IMR-90 (cell line): Measurements from ENCODE around the gene MAP2. TPM values are rescaled to one million over a fixed set of nuclear protein-coding genes. Genes with fewer than 3 reads are reported as not detected.
"Not testable (repeated sequence)": the region's sequence is repeated elsewhere in the genome, so short reads cannot be mapped to it uniquely, and the experiment has no call there.

ENCODE experiments used
- ATAC-seq: fragments of 200-7000 bp; cut with Tn5 transposase; 2 replicates; pipeline ENCODE4 v1.9.1; 2020; ENCODE audit warnings: low read depth, mild to moderate bottlenecking, moderate library complexity
- BruUV-seq: library from RNA; stranded (reverse); fragments of 400-500 nt; replicated peaks from 2 replicates; lab custom pipeline; 2021; lab: Mats Ljungman, UMichigan
- CTCF ChIA-PET: fragments of 300-600 bp; formaldehyde crosslinking; extraction: SDS; loops from one replicate; lab custom pipeline; 2021; ENCODE audit warnings: antibody characterized with exemption; lab: Yijun Ruan, JAX
- POLR2A ChIA-PET: fragments of 300-600 bp; sonication (Branson Sonifier 250); formaldehyde crosslinking; loops from one replicate; lab custom pipeline; 2022; ENCODE audit warnings: antibody characterized with exemption; ENCODE audit not compliant: unreplicated experiment; lab: Charles Lee
- DNase-seq: peaks from one replicate; pipeline ENCODE4 v3.0.0; 2013
- H2AFZ ChIP-seq: replicated peaks from 2 replicates; pipeline ENCODE3; 2013; ENCODE audit warnings: low read length, mild to moderate bottlenecking; ENCODE audit not compliant: poor library complexity
- H2AK5ac ChIP-seq: 2 replicates; pipeline ENCODE4 v1.6.1; 2013; ENCODE audit warnings: low read depth, low read length, inconsistent platforms
- H2AK9ac ChIP-seq: replicated peaks from 2 replicates; pipeline ENCODE3; 2013; ENCODE audit warnings: mild to moderate bottlenecking, low read depth, low read length, moderate library complexity; ENCODE audit not compliant: poor library complexity
- H2BK120ac ChIP-seq: 2 replicates; pipeline ENCODE4 v1.6.1; 2013; ENCODE audit warnings: low read depth, low read length, inconsistent platforms
- H2BK15ac ChIP-seq: 3 replicates; pipeline ENCODE4 v1.6.1; 2013; ENCODE audit warnings: low read depth, low read length, inconsistent platforms
- H2BK20ac ChIP-seq: 2 replicates; pipeline ENCODE4 v1.6.1; 2013; ENCODE audit warnings: low read depth, mild to moderate bottlenecking, inconsistent platforms, low read length, moderate library complexity
- H2BK5ac ChIP-seq: 2 replicates; pipeline ENCODE4 v1.6.1; 2013; ENCODE audit warnings: mild to moderate bottlenecking, low read depth, low read length, inconsistent platforms; ENCODE audit not compliant: poor library complexity, severe bottlenecking
- H3K14ac ChIP-seq: replicated peaks from 2 replicates; pipeline ENCODE4 v1.6.1; 2013; ENCODE audit warnings: low read depth, low read length, inconsistent platforms
- H3K18ac ChIP-seq: 2 replicates; pipeline ENCODE4 v1.6.1; 2013; ENCODE audit warnings: low read depth, low read length, control low read depth
- H3K23ac ChIP-seq: 2 replicates; pipeline ENCODE4 v1.6.1; 2013; ENCODE audit warnings: low read depth, low read length, inconsistent platforms
- H3K27ac ChIP-seq: 2 replicates; pipeline ENCODE4 v1.5.1; 2013; ENCODE audit warnings: mild to moderate bottlenecking, control low read depth, low read length; ENCODE audit not compliant: insufficient read depth
- H3K27me3 ChIP-seq: 2 replicates; pipeline ENCODE4 v1.6.1; 2013; ENCODE audit warnings: low read length; ENCODE audit not compliant: control insufficient read depth, insufficient read depth
- H3K36me3 ChIP-seq: 2 replicates; pipeline ENCODE4 v1.6.1; 2013; ENCODE audit warnings: low read length, mixed read lengths; ENCODE audit not compliant: control insufficient read depth, insufficient read depth
- H3K4ac ChIP-seq: 2 replicates; pipeline ENCODE4 v1.6.1; 2013; ENCODE audit warnings: low read depth, low read length, inconsistent platforms
- H3K4me1 ChIP-seq: 2 replicates; pipeline ENCODE4 v1.6.1; 2013; ENCODE audit warnings: low read length, mixed read lengths; ENCODE audit not compliant: control insufficient read depth, insufficient read depth
- H3K4me2 ChIP-seq: 2 replicates; pipeline ENCODE4 v1.6.1; 2013; ENCODE audit warnings: low read depth, mild to moderate bottlenecking, control low read depth, low read length, moderate library complexity
- H3K4me3 ChIP-seq: 2 replicates; pipeline ENCODE4 v1.5.1; 2013; ENCODE audit warnings: low read depth, mild to moderate bottlenecking, control low read depth, low read length, moderate library complexity; ENCODE audit not compliant: insufficient read depth
- H3K56ac ChIP-seq: 2 replicates; pipeline ENCODE4 v1.6.1; 2013; ENCODE audit warnings: low read length, inconsistent platforms; ENCODE audit not compliant: insufficient read depth; ENCODE audit errors: extremely low read depth
- H3K79me1 ChIP-seq, 2 experiments: 2 replicates each; pipeline ENCODE4 v1.6.1; 2013; ENCODE audit warnings: low read length in 2 of 2, inconsistent platforms in 1 of 2, low read depth in 1 of 2
- H3K9ac ChIP-seq: 2 replicates; pipeline ENCODE4 v1.6.1; 2013; ENCODE audit warnings: low read depth, low read length, control low read depth
- H3K9me1 ChIP-seq: 2 replicates; pipeline ENCODE4 v1.6.1; 2013; ENCODE audit warnings: low read length, inconsistent platforms; ENCODE audit not compliant: insufficient read depth
- H3K9me3 ChIP-seq: 2 replicates; pipeline ENCODE4 v1.6.1; 2013; ENCODE audit warnings: low read length; ENCODE audit not compliant: control insufficient read depth, insufficient read depth
- H4K20me1 ChIP-seq: 2 replicates; pipeline ENCODE4 v1.6.1; 2013; ENCODE audit warnings: low read length, inconsistent platforms; ENCODE audit not compliant: insufficient read depth
- H4K5ac ChIP-seq: 2 replicates; pipeline ENCODE4 v1.6.1; 2013; ENCODE audit warnings: mild to moderate bottlenecking, low read depth, low read length, control low read depth
- H4K8ac ChIP-seq, 2 experiments: 2 replicates each; pipeline ENCODE4 v1.6.1; 2013; ENCODE audit warnings: low read depth in 2 of 2, low read length in 2 of 2, control low read depth in 1 of 2, inconsistent platforms in 1 of 2
- H4K91ac ChIP-seq: 2 replicates; pipeline ENCODE4 v1.6.1; 2013; ENCODE audit warnings: low read depth, low read length, inconsistent platforms; ENCODE audit not compliant: insufficient read depth
- MXI1 ChIP-seq: IDR thresholded peaks from 2 replicates; pipeline ENCODE4 v1.6.1; 2012; ENCODE audit warnings: low read depth, mild to moderate bottlenecking, low read length, moderate library complexity, borderline replicate concordance
- WGBS, 2 experiments: methylation state at CpG; one replicate each; pipeline versions ENCODE4 v1.1.5 to v1.1.7; 2013; ENCODE audit warnings: missing lambda C conversion rate in 2 of 2; ENCODE audit not compliant: insufficient read length in 1 of 2; ENCODE audit errors: extremely low coverage in 2 of 2; 5-methylcytosine and 5-hydroxymethylcytosine counted together
- dilution Hi-C: fragments of 300-500 bp; cut with HindIII; formaldehyde crosslinking; loops from one replicate; pipeline ENCODE4 v1.14.3; 2018; ENCODE audit warnings: low sequenced_read_pairs; ENCODE audit not compliant: unreplicated experiment
- in situ Hi-C: fragments of 300-500 bp; cut with MboI; formaldehyde crosslinking; loops from 3 replicates; pipeline ENCODE4 v1.14.3; 2019; ENCODE audit warnings: low sequenced_read_pairs, inconsistent platforms, mixed read lengths
- intact Hi-C: fragments of 100-400 bp; cut with micrococcal nuclease; formaldehyde crosslinking; loops from 2 replicates; pipeline ENCODE4 v1.10.0; 2022
- polyA plus RNA-seq, 3 experiments: library from polyadenylated mRNA; depleted of rRNA; stranded (reverse); fragments of >200 nt; gene quantifications; 2 replicates each; pipeline ENCODE4 v1.2.3, GENCODE V29; 2012; ENCODE audit warnings: low replicate concordance in 1 of 3
- total RNA-seq: library from RNA; depleted of rRNA; stranded (reverse); fragments of >200 nt; gene quantifications from 2 replicates; pipeline ENCODE4 v1.2.3, GENCODE V29; 2012

The MAP2 gene
- total and polyA plus RNA-seq, 2 of the 4 experiments (the other 2 are of a cell fraction): 0.29 to 0.36 TPM

- no peak for DNase-seq
- Histone ChIP-seq H3K4me1 (no peaks in the 10 kb centered on the region), H3K27me3 (no peaks in the 10 kb centered on the region), H4K8ac (no peak overlapping the region), H2BK120ac (no peak overlapping the region), H3K56ac (no peak overlapping the region), H3K4me2 (no peak overlapping the region), H3K9me1 (no peaks in the 10 kb centered on the region), H3K79me1 (no peaks in the 10 kb centered on the region), H3K27ac (no peak overlapping the region), H3K14ac (no peak overlapping the region), H2AK9ac (no peak overlapping the region), H2BK20ac (no peak overlapping the region), H3K36me3 (no peaks in the 10 kb centered on the region), H2AK5ac (no peak overlapping the region), H3K9me3 (no peaks in the 10 kb centered on the region), H3K9ac (no peak overlapping the region), H4K5ac (no peak overlapping the region), H2AFZ (no peak overlapping the region), H3K23ac (no peak overlapping the region), H4K91ac (no peak overlapping the region), H2BK5ac (no peak overlapping the region), H3K4me3 (no peak overlapping the region), H3K4ac (no peak overlapping the region), H4K20me1 (no peaks in the 10 kb centered on the region), H2BK15ac (no peak overlapping the region), H3K18ac (no peak overlapping the region)
- ChIA-PET CTCF (no interaction called here), POLR2A (no interaction called here)
- no CpG with 5 or more reads among the region's 4 CpGs for WGBS, 2 experiments
- intact Hi-C loops (no loop called here), in situ Hi-C loops (no loop called here), dilution Hi-C loops (no loop called here)
- no peak for TF ChIP-seq MXI1
- ATAC-seq: no peak
- BruUV-seq: no TSS peak
Measured at GRCh38 chr2:209596262-209596661, 172.4 kb downstream of the MAP2 start.

- H3K27ac ChIP-seq, H2BK5ac ChIP-seq, H3K4me1 ChIP-seq, BruUV-seq, H3K4me2 ChIP-seq, H3K79me1 ChIP-seq, H3K4ac ChIP-seq, H2BK20ac ChIP-seq, H3K14ac ChIP-seq, intact Hi-C loops, H2BK15ac ChIP-seq, H3K56ac ChIP-seq, H3K9me3 ChIP-seq, H4K20me1 ChIP-seq, CTCF ChIA-PET, H2AK5ac ChIP-seq, in situ Hi-C loops, dilution Hi-C loops, H3K27me3 ChIP-seq, H2AK9ac ChIP-seq, H3K9ac ChIP-seq, H3K4me3 ChIP-seq, POLR2A ChIA-PET, DNase-seq, H2BK120ac ChIP-seq, H4K5ac ChIP-seq, ATAC-seq, H4K8ac ChIP-seq, H3K36me3 ChIP-seq, H3K23ac ChIP-seq, H3K18ac ChIP-seq, H3K9me1 ChIP-seq, H2AFZ ChIP-seq, H4K91ac ChIP-seq: not testable (repeated sequence)
- no CpG with 5 or more reads among the region's 6 CpGs for WGBS, 2 experiments
Measured at GRCh38 chr2:209598227-209598626, 174.4 kb downstream of the MAP2 start.
